Mesenchymal stem cell (in vitro differentiated cells and primary cell): ENCODE measurements around the gene VBP1.
A peak's percentile ranks its signal among the peaks of the same experiment; 100 is the strongest.

Experiments used
- DNase-seq: peaks from one replicate; pipeline ENCODE4 v3.0.0-alpha.2; 2013
- H2AFZ ChIP-seq: one replicate; pipeline ENCODE4 v1.6.1; 2013; ENCODE audit warnings: low read depth, mild to moderate bottlenecking, control low read depth, inconsistent platforms, low read length, moderate library complexity
- H2AK5ac ChIP-seq: 2 replicates; pipeline ENCODE4 v1.6.1; 2013; ENCODE audit warnings: low read length, moderate library complexity, mild to moderate bottlenecking, inconsistent platforms; ENCODE audit not compliant: severe bottlenecking
- H2BK120ac ChIP-seq: one replicate; pipeline ENCODE4 v1.6.1; 2013; ENCODE audit warnings: low read depth, mild to moderate bottlenecking, inconsistent platforms, low read length, moderate library complexity
- H2BK12ac ChIP-seq, 2 experiments: one replicate each; pipeline ENCODE4 v1.6.1; 2013; ENCODE audit warnings: inconsistent platforms in 2 of 2, low read length in 2 of 2, mild to moderate bottlenecking in 2 of 2, moderate library complexity in 2 of 2, control low read depth in 1 of 2
- H2BK15ac ChIP-seq: one replicate; pipeline ENCODE4 v1.6.1; 2013; ENCODE audit warnings: mild to moderate bottlenecking, low read depth, inconsistent platforms; ENCODE audit not compliant: poor library complexity, severe bottlenecking
- H2BK5ac ChIP-seq: 2 replicates; pipeline ENCODE4 v1.6.1; 2013; ENCODE audit warnings: low read depth, mild to moderate bottlenecking, low read length, control low read depth, inconsistent platforms; ENCODE audit not compliant: poor library complexity, severe bottlenecking
- H3K14ac ChIP-seq, 2 experiments: one replicate each; pipeline ENCODE4 v1.6.1; 2013; ENCODE audit warnings: inconsistent platforms in 2 of 2, low read length in 2 of 2, control low read depth in 1 of 2, mild to moderate bottlenecking in 1 of 2, moderate library complexity in 1 of 2
- H3K18ac ChIP-seq, 2 experiments: one replicate each; pipeline ENCODE4 v1.6.1; 2013; ENCODE audit warnings: inconsistent platforms in 2 of 2, low read length in 2 of 2, control low read depth in 1 of 2, low read depth in 1 of 2, mild to moderate bottlenecking in 1 of 2
- H3K23ac ChIP-seq, 2 experiments: one replicate each; pipeline ENCODE4 v1.6.1; 2013; ENCODE audit warnings: inconsistent platforms in 2 of 2, low read length in 2 of 2, mild to moderate bottlenecking in 2 of 2, moderate library complexity in 2 of 2, control low read depth in 1 of 2
- H3K27ac ChIP-seq: 2 replicates; pipeline ENCODE4 v1.5.1; 2013; ENCODE audit warnings: mild to moderate bottlenecking, moderate library complexity, low read length, control low read depth, inconsistent platforms; ENCODE audit not compliant: poor library complexity, severe bottlenecking
- H3K27me3 ChIP-seq, 2 experiments: 2 replicates each; pipeline versions ENCODE4 v1.6.1 to v1.7.0; 2013; ENCODE audit warnings: low read length in 2 of 2, mild to moderate bottlenecking in 2 of 2, moderate library complexity in 2 of 2, control low read depth in 1 of 2, inconsistent platforms in 1 of 2; ENCODE audit not compliant: control insufficient read depth in 1 of 2, insufficient read depth in 1 of 2
- H3K36me3 ChIP-seq, 2 experiments: 2 replicates each; pipeline versions ENCODE4 v1.6.1 to v1.7.0; 2013; ENCODE audit warnings: low read length in 2 of 2, control low read depth in 1 of 2, inconsistent platforms in 1 of 2, low read depth in 1 of 2, mild to moderate bottlenecking in 1 of 2; ENCODE audit not compliant: insufficient read depth in 2 of 2, control insufficient read depth in 1 of 2
- H3K4ac ChIP-seq, 2 experiments: one replicate each; pipeline ENCODE4 v1.6.1; 2013; ENCODE audit warnings: inconsistent platforms in 2 of 2, low read length in 2 of 2, mild to moderate bottlenecking in 2 of 2, moderate library complexity in 2 of 2, control low read depth in 1 of 2, low read depth in 1 of 2
- H3K4me1 ChIP-seq: 2 replicates; pipeline ENCODE4 v1.6.1; 2013; ENCODE audit warnings: low read depth, low read length, control low read depth; ENCODE audit not compliant: control insufficient read depth, insufficient read depth
- H3K4me2 ChIP-seq: 2 replicates; pipeline ENCODE4 v1.6.1; 2013; ENCODE audit warnings: low read length, mild to moderate bottlenecking, inconsistent platforms; ENCODE audit not compliant: poor library complexity, severe bottlenecking
- H3K4me3 ChIP-seq, 2 experiments: 2 replicates each; pipeline versions ENCODE4 v1.5.1 to v1.7.0; 2013; ENCODE audit warnings: low read length in 2 of 2, mild to moderate bottlenecking in 2 of 2, control low read depth in 1 of 2, low read depth in 1 of 2; ENCODE audit not compliant: insufficient read depth in 1 of 2
- H3K79me1 ChIP-seq: replicated peaks from 2 replicates; pipeline ENCODE4 v1.6.1; 2013; ENCODE audit warnings: mild to moderate bottlenecking, control low read depth, low read length, inconsistent platforms; ENCODE audit not compliant: poor library complexity, severe bottlenecking
- H3K9ac ChIP-seq: 2 replicates; pipeline ENCODE4 v1.7.0; 2013; ENCODE audit warnings: mild to moderate bottlenecking, low read length, moderate library complexity
- H3K9me3 ChIP-seq: 2 replicates; pipeline ENCODE4 v1.7.0; 2013; ENCODE audit warnings: mild to moderate bottlenecking, low read length; ENCODE audit not compliant: control insufficient read depth
- H4K8ac ChIP-seq: one replicate; pipeline ENCODE4 v1.6.1; 2013; ENCODE audit warnings: inconsistent platforms, mild to moderate bottlenecking, low read length, moderate library complexity
- H4K91ac ChIP-seq: one replicate; pipeline ENCODE4 v1.6.1; 2013; ENCODE audit warnings: mild to moderate bottlenecking, low read length, inconsistent platforms
- WGBS: methylation state at CpG from one replicate; pipeline ENCODE4 v1.1.7; 2013; ENCODE audit warnings: mixed read lengths; 5-methylcytosine and 5-hydroxymethylcytosine counted together

Gene VBP1

GRCh38 chrX:155231163-155231562, 14.9 kb downstream of the VBP1 start:
- H3K4me1 ChIP-seq, result no peaks in the 10 kb centered on the region
- no peak overlapping the region for H3K4ac ChIP-seq
- H4K8ac ChIP-seq, result no peak overlapping the region
- H3K18ac ChIP-seq, result no peak overlapping the region
- no peak overlapping the region for H3K9ac ChIP-seq
- peaks cover 1% of the 10 kb centered on the region for H3K79me1 ChIP-seq
- no peak overlapping the region for H2AK5ac ChIP-seq
- H2BK120ac ChIP-seq, result no peak overlapping the region
- H3K9me3 ChIP-seq, result no peaks in the 10 kb centered on the region
- H3K4me2 ChIP-seq, result no peak overlapping the region
- no peak overlapping the region for H2BK12ac ChIP-seq
- no peak overlapping the region for H2AFZ ChIP-seq
- no peaks in the 10 kb centered on the region for H3K27me3 ChIP-seq
- no peak overlapping the region for H4K91ac ChIP-seq
- DNase-seq, result no peak
- H2BK5ac ChIP-seq, result no peak overlapping the region
- H3K4me3 ChIP-seq, result no peak overlapping the region
- H3K14ac ChIP-seq, result no peak overlapping the region
- no peak overlapping the region for H3K27ac ChIP-seq
- H3K36me3 ChIP-seq, result peaks cover 5 to 54% of the 10 kb centered on the region in 2 experiments
- H2BK15ac ChIP-seq, result no peak overlapping the region
- H3K23ac ChIP-seq, result no peak overlapping the region

- Histone ChIP-seq H3K4me2 (no peak overlapping the region), H4K91ac (no peak overlapping the region), H3K4ac (no peak overlapping the region), H3K14ac (no peak overlapping the region), H2BK12ac (no peak overlapping the region), H3K9ac (no peak overlapping the region), H2AK5ac (no peak overlapping the region), H3K9me3 (no peaks in the 10 kb centered on the region), H2BK5ac (no peak overlapping the region), H3K4me1 (no peaks in the 10 kb centered on the region), H3K27ac (no peak overlapping the region), H3K79me1 (no peaks in the 10 kb centered on the region), H3K18ac (no peak overlapping the region), H3K27me3 (no peaks in the 10 kb centered on the region), H2AFZ (no peak overlapping the region), H3K4me3 (no peak overlapping the region), H3K23ac (no peak overlapping the region), H2BK15ac (no peak overlapping the region), H2BK120ac (no peak overlapping the region), H4K8ac (no peak overlapping the region), H3K36me3 (peaks cover 8 to 65% of the 10 kb centered on the region in 2 experiments)
- DNase-seq, result peak; percentile 1
Observed at GRCh38 chrX:155235891-155236290, 19.6 kb downstream of the VBP1 start.

GRCh38 chrX:155237719-155238118, 21.5 kb downstream of the VBP1 start:
- no peaks in the 10 kb centered on the region for H3K9me3 ChIP-seq
- no peaks in the 10 kb centered on the region for H3K4me1 ChIP-seq
- no peak overlapping the region for H3K9ac ChIP-seq
- no peak overlapping the region for H2AK5ac ChIP-seq
- H3K79me1 ChIP-seq, result no peaks in the 10 kb centered on the region
- no peak overlapping the region for H3K27ac ChIP-seq
- no peak overlapping the region for H2BK12ac ChIP-seq
- no peak overlapping the region for H2BK120ac ChIP-seq
- H3K4me3 ChIP-seq, result no peak overlapping the region
- H3K4me2 ChIP-seq, result no peak overlapping the region
- no peak overlapping the region for H4K91ac ChIP-seq
- WGBS, result 93% methylated on average over 5 of the region's 5 CpGs
- H3K14ac ChIP-seq, result no peak overlapping the region
- H2AFZ ChIP-seq, result no peak overlapping the region
- H4K8ac ChIP-seq, result no peak overlapping the region
- no peak overlapping the region for H3K18ac ChIP-seq
- no peaks in the 10 kb centered on the region for H3K27me3 ChIP-seq
- no peak overlapping the region for H3K23ac ChIP-seq
- H2BK5ac ChIP-seq, result no peak overlapping the region
- no peak overlapping the region for H3K4ac ChIP-seq
- H3K36me3 ChIP-seq, result peaks cover 6 to 55% of the 10 kb centered on the region in 2 experiments
- no peak overlapping the region for H2BK15ac ChIP-seq
- DNase-seq, result no peak

GRCh38 chrX:155242300-155242699, 26.0 kb downstream of the VBP1 start:
- WGBS, result 97% methylated on average over 5 of the region's 5 CpGs
- H2AK5ac ChIP-seq, result no peak overlapping the region

More at GRCh38 chrX:155242300-155242699, 26.0 kb downstream of the VBP1 start:
- H2BK5ac ChIP-seq, result no peak overlapping the region
- H3K9me3 ChIP-seq, result peaks cover 4% of the 10 kb centered on the region
- no peaks in the 10 kb centered on the region for H3K4me1 ChIP-seq
- no peak overlapping the region for H3K14ac ChIP-seq
- no peaks in the 10 kb centered on the region for H3K79me1 ChIP-seq
- H3K4ac ChIP-seq, result no peak overlapping the region
- H3K23ac ChIP-seq, result no peak overlapping the region
- peaks cover 6 to 26% of the 10 kb centered on the region in 2 experiments for H3K36me3 ChIP-seq
- H3K18ac ChIP-seq, result no peak overlapping the region
- no peak overlapping the region for H4K91ac ChIP-seq
- H2BK12ac ChIP-seq, result no peak overlapping the region
- DNase-seq, result no peak
- H3K4me2 ChIP-seq, result no peak overlapping the region
- no peak overlapping the region for H3K4me3 ChIP-seq
- no peak overlapping the region for H2BK15ac ChIP-seq
- H3K27me3 ChIP-seq, result no peaks in the 10 kb centered on the region
- H2AFZ ChIP-seq, result no peak overlapping the region
- no peak overlapping the region for H3K27ac ChIP-seq
- H4K8ac ChIP-seq, result no peak overlapping the region
- no peak overlapping the region for H3K9ac ChIP-seq
- H2BK120ac ChIP-seq, result no peak overlapping the region
